Brain pericyte (primary cell): Measurements from ENCODE around the gene SMYD3.
"Not testable (repeated sequence)": the region's sequence is repeated elsewhere in the genome, so short reads cannot be mapped to it uniquely, and the experiment has no call there.

Source experiments
- DNase-seq: peaks from one replicate; pipeline ENCODE4 v3.0.0-alpha.2; 2012; ENCODE audit warnings: low read depth, low spot score

SMYD3 gene

DNA sequence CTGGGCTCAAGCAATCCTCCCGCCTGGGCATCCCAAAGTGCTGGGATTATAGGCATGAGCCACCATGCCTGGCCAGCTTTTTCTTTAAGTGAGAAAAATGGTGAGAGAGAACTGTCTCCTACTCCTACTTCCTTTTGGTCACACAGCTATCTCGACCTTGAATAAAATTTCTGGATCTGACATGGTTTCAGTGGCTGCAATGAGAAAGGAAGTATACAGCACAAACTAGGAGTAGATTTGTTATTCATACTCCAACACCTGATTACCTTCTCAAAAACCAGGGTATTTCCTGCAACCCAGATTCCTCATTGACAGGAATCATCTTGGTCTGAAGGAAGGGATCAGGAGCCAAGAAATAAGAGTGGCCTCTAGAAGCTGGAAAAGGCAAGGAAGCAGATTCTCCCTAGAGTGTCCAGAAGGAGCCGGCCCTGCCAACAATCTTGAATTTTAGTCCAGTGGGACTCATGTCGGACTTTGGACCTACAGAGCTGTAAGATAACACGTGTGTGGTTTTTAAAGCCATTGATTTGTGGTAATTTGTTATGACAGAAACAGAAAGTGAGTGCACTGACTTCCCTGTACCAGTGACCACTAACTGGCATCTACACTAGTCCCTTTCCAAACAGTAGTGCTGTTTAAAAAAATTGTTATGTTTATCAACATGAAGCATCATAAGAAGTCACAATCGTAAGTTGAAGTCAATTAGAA lies 516.6 kb downstream of the SMYD3 start:
- DNase-seq = no peak

DNA sequence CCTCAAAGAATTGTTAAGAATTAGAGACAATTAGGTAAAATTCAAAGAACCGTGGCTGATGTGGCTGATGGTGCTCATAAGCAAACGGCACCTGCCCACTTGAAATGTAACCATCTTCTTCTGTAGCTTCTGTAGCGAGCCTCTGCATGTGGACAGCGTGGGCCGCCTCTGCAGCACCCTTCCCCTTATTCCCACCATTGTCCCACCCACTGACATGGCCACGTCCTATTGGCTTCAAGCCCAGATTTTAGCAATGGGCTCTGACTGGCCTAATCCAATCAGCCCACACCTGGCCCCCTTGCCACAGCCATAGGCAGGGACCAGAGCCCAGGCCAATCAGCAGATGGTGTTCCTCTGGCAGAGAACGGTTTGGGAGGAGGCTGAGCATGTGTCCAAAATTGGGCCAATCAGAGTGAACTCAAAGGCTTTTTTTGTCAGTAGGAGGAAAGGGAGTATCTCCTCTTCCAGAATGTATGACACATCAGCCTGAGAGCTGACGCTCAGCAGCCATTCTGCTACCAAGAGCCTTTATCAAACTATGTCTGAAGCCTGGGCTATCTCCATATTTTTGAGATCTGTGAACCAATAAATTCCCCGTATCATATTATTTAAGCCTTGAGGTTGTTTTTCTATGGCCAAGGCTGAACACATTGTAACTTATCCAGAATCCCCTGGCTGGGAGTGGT lies 518.5 kb downstream of the SMYD3 start:
- DNase-seq = no peak

DNA sequence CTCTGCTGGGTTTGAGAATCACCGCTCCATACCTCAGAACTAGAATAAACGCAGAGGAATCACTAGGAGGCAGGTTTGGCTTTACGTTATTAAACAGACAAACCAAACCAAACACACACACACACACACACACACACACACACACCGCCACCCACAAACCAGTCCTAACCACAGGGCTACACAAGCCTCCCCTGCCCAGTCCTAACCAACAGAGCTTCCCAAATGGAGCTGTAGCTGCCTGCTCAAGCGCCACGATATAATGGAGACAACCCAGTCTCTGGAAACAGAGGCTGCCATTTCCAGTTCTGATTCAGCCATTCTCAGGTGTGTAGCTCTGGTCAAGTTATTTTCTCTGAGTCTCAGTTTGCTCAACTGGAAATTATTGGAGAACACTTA lies 519.1 kb downstream of the SMYD3 start:
- DNase-seq = no peak

DNA sequence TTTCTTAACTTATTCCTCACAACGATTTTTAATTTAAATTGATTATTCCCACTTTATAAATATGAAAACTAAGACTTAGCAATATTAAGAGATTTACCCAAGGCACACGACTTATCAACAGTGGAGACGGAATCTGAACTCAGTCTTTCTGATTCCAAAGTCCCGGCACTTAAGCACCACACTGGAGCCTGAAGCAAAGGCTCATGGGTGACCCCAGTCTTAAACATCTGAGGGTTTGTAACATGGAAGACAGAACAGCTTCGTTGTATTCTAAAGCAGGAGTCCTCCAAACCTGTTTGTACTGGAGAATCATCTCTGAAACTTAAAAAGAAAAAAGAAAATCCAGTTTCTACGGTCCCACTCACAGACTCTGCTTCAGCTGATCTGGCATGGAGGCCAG lies 519.5 kb downstream of the SMYD3 start:
- DNase-seq = no peak

DNA sequence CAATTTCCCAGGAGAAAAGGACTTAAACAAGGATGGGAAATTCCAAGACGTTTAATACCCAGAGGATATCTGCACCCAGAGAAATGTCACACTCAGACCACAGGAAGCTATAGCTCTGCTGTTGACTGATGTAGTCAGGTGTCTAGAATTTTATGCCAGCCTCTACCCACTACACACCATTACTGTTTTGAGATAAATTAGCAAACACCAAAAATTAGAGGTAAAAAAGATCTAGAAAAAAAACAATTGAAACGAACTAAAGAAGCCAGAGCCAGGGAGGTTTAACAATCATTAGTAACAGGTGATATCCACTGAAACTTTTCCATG lies 519.9 kb downstream of the SMYD3 start:
- no peak for DNase-seq

DNA sequence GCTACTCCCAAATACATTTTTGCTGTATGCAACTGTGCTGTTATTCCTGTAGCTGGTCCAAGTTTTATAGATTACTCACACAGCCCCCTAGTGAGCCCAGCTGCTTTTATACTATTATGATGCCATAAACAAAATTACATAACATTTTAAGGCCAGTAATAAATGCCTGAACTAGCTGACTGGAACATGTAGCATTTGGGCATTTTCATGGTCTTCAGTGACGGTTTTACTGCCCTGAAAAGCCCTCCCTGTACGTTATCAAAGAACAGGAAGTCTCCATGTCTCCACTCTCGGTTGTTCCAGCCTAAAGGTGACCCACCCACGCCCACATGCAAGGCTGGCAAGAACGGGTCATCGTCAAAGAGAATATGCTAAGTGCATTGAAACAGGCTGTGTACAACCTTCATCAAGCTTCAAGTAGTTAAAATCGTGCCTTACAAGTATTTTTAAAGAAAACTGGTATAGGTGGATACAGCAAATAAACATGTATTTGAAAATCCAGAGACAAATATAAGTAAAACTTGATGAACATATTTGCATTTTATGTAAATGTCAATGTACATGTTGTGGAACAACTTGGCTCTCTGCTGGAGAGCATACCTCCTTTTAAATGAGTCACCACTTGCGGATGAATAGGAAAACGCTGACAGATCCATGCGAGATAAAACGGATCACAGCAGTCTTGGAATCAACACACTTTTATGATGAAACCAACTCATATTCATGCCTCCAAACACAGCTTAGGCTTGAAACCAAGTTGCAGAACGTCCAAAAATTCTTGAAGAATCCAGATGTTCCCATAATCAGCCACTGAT lies 520.5 kb downstream of the SMYD3 start:
- DNase-seq = peak; percentile 79

DNA sequence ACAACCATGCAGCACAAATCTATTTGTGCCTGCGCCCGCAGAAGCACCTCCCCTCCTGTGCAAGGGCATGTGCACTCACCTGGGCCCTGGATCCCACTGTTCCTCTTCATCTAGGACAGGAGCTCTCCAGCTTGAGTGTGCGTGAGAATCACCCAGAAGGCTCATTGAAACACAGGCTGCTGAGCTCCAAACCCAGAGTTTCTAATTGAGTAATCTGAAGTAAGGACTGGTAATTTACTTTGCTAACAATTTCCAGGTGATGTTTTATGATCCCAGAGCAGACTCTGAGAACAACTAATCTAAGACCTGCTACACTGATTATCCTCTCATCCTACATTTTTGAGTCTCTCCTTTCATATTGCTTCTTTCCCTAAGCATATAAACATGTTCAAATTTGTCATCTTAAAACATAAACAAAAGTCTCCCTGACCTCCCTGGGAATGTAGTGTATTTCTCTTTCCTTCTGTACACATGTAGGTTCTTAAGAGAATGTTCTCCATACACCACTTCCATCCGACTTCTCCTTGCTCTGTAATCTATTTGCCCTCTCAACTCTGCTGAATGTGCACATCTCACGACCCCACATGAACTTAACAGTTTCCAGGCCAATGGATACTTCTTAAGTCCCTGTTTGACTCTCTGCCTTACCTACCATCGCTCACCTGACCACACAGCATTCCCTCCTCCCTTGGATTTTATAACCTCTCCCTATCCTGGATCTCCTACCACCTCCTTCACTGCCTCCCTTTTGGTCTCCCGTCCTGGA lies 522.5 kb downstream of the SMYD3 start:
- DNase-seq = no peak

DNA sequence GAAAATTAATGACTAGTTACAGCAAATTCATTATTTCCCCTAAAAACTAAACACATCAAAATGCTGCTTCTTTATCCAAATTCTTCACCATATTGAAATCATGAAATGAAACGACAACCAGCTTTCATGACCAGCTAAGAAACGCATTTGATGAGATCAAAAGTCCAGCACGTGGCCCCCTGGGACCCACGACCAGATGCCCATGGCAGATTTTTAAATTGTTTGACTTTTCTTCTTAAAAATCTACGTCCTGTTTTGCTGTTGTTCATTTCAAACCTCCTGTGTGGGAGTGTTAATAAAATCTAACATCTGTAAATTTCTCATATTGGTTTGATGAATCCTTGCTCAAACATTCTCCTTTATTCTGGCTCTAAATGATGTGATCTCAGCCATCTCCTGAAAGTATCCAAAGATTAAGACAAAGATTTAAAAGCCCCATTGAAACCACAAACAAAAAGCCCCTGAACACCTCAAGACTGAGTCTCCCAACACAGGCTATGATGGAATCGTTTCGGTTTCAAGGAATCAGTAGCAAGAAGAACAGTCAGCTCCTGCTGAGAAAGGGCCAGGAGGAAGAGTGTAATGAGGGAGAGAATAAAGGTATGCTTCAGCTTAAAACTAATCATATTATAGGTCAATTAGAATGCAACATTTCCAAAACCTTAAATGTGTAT lies 523.6 kb downstream of the SMYD3 start:
- DNase-seq = no peak

DNA sequence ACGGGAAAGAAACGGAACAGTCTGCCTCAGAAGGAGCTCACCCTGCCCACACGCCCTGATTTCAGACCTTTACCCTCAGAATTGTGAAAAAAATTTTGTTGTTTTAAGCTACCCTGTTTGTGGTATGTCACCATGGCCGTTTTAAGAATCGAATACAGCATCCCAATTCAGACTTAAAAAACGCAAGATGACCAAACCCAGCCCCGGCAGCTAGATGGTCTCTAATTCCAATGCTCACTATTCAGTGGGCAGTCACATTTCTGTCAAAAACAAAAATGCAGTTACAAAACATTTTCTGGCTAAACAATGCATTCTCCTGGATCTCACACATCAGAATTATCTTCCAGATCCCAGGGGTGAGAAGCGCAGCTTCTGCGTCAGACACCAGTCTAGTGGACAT lies 527.5 kb downstream of the SMYD3 start:
- DNase-seq = no peak

DNA sequence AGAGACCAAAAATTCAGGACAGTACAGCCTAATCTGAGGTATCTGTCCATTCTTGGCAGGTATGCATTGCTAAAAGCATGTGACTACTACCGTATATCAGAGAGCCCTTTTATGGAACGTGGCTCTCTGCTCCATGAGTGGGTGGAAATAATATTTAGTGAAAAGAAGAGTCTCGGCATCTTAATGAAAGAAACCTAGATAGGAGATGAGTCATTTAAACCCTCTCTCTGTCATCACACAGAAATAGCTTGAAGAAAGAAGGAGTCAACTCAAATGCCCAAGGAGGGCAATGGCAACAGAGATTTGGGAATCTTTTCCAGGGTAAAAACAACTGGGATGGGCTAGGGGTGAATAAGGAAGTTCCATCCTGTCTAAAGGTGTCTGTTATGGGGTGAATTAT lies 528.2 kb downstream of the SMYD3 start:
- no peak for DNase-seq

DNA sequence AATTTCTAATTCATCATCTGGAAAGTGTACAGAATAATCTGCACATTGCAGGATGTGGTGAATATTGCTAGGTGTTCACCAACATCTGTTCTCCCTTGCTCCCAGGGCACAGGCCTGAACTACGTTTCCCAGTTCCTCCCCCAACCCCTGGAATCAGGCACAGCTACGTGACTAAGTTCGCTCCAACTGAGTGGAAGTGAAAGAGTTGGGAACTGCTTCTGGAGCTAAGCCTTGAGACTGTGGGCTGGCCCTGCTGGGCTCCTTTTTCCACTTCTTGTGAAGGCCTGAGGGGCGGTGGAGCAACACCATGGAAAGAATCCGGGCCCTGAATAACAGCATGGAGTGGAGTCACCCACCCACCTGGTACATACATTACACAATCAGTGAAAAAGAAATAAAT lies 534.6 kb downstream of the SMYD3 start:
- DNase-seq = no peak

DNA sequence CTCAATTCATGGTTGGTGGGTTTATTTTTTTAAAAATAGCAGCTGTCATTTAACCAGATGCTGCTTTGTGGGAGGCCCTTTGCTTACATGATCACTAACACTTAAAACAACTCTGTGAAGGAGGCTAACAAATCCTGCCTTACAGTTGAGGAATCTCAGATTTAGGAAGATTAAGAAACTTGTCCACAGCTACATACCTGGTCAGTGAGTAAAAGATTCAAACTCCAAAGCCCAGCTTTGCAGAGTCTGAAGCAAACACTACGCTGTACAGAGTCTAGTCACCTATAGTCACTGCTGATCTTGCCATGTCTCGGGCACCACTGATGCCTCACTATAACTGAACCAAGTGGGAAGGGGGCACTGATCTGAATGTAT lies 535.4 kb downstream of the SMYD3 start:
- no peak for DNase-seq

DNA sequence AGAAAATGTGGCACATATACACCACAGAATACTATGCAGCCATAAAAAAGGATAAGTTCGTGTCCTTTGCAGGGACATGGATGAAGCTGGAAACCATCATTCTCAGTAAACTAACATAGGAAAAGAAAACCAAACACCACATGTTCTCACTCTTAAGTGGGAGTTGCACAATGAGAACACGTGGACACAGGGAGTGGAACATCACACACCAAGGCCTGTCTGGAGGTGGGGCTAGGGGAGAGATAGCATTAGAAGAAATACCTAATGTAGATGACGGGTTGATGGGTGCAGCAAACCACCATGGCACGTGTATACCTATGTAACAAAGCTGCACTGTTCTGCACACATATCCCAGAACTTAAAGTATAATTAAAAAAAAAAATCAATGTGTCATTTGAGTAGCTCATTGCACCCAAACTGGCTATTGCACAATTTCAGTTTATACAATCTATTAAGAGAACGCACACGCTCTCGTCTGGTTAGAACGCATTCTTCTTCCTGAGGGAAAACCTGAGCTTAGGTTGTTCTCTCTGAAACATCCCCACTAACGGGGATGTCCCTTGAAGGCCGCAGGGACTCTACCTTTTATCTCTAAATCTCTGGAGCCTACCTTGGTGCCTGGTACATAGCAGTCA lies 535.9 kb downstream of the SMYD3 start:
- DNase-seq = not testable (repeated sequence)

DNA sequence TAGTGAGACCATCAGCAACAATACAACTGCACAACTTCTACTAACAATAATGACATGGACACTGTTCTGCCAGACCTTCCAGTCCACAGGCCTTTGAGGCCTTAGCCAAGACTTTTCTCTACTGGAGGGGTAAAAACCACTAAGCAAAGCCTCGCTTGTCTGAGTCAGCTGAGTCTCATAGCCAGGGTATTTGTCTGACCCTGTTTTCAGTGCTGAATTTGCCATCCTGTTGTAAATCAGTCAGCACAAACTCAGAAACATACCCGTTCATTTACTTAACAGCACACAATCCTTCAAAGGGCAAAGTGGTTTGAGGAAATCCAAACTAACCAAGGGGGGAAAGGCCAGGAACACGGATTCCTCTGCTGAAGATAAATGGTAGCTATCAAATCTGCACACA lies 537.8 kb downstream of the SMYD3 start:
- DNase-seq = peak; percentile 31

DNA sequence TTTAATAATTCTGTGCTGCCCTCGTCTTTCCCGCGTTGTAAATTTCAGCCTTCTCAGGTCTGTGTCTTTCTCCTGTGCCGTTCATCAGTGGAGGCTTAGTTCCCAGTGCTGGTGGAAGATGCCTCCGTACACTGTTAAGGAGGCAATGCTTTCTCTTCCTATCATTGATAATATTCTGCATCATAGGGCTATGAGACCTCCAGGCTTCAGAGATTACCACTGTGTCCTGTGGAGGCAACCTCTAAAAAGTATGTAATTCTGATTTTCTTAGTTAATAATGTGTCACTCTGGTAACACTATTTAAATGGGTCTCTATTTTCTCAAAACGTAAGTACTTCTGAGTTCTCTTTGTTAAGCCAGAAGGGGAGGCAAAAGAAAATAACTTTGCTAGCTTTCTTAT lies 538.3 kb downstream of the SMYD3 start:
- no peak for DNase-seq

DNA sequence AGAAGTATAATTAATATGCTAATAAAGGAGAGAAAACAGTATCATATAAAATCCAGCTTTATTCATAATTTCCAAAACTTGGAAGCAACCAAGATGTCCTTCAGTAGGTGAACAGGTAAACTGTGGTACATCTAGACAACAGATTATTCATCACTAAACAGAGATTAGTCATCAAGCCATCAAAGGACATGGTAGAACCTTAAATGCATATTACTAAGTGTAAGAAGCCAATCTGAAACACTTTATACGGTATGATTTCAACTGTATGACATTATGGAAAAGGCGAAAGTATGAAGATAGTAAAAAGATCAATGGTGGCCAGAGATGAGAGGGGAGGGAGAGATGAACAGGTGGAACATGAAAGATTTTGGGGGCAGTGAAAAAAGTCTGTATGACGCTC lies 541.7 kb downstream of the SMYD3 start:
- DNase-seq = no peak

DNA sequence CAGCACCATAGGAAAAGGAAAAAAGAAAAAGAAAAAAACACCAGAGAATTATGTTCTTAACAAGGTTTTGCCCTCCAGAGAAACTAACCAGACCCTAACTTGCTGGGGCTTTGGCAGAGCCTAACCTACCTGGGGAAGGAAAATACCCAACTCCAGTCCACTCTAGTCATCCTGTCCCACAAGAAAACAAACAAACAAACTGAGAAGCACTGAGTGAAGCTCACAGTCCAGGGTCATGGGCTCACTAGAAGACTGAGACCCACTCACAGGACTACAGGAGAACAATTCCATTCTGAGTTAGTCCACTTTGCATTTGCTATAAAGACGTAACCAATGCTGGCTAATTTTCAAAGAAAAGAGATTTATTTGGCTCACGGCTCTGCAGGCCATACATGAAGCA lies 543.4 kb downstream of the SMYD3 start:
- DNase-seq = no peak

DNA sequence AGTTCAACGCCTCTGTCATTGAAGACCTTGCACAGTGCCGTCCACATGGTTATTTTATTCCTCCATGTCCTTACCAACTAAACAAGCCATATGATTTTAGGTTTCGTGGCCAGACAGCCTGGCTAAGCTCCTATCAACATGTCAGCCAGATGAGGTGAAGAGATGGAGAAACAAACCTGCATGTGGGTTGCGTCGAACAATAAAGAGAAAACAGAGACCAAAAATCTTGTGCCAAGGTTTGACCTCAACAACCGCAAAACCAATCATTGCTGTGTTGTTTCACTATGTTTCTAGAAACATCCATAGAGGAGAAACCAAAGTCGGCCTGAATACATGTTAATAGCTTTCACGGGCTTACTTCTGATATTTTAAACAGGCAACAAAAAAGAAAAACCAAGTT lies 544.6 kb downstream of the SMYD3 start:
- DNase-seq = no peak

DNA sequence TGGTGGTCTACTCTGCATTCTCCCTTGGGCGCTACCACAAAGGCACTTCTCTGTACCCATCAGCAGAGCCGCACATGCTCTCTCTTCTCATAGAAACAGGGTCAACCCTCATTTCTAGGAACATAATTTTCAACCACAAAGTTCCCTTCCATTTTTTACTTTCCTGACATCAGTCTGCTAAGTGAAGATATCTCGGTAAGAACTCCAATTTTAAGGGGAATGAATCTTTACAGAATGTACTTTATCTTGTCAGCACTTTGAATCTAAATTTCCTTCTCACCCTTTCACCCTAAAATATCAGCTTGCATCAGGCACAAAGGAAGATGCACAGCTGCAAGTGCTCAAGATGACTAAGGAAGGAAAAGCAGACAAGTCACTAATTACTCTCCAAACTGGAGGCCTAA lies 545.9 kb downstream of the SMYD3 start:
- no peak for DNase-seq

DNA sequence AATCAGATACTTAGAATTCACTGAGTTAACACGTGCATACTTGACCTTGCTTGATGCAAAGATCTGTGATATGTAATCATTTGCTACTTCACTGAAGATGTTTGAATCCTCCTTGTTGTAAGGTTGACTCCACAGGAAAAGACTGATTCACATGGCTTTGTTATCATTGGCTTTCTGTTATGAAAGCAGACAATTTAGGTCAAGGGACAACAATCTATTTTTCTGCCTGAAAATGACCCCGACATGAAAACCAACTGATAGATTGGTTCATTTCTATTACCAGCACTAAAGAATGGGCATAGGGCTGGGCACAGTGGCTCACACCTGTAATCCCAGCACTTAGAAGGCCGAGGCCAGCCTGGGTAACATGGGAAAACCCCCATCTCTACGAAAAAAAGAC lies 546.9 kb downstream of the SMYD3 start:
- DNase-seq = no peak

DNA sequence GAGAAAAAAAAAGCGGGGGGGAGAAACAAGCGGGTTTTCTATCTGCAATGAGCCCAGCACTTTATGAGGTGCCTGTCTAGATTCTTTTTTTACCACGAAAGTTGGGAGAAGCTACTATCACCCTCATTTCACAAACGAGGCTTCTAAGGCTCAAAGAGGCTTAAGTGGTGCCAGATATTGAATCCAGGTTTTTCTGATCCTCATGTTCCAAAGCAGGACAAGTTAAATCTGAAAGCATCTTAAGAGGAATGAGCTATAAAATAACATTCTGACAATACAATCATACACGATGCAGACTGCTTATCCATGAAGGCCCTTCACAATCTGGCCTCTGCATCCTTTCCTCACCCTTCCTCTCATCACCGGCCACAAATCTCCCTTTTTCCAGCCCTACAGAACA lies 549.1 kb downstream of the SMYD3 start:
- DNase-seq = no peak
